ENCODE results near the gene DENND10.

DENND10 gene, protein sequence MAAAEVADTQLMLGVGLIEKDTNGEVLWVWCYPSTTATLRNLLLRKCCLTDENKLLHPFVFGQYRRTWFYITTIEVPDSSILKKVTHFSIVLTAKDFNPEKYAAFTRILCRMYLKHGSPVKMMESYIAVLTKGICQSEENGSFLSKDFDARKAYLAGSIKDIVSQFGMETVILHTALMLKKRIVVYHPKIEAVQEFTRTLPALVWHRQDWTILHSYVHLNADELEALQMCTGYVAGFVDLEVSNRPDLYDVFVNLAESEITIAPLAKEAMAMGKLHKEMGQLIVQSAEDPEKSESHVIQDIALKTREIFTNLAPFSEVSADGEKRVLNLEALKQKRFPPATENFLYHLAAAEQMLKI

DNA sequence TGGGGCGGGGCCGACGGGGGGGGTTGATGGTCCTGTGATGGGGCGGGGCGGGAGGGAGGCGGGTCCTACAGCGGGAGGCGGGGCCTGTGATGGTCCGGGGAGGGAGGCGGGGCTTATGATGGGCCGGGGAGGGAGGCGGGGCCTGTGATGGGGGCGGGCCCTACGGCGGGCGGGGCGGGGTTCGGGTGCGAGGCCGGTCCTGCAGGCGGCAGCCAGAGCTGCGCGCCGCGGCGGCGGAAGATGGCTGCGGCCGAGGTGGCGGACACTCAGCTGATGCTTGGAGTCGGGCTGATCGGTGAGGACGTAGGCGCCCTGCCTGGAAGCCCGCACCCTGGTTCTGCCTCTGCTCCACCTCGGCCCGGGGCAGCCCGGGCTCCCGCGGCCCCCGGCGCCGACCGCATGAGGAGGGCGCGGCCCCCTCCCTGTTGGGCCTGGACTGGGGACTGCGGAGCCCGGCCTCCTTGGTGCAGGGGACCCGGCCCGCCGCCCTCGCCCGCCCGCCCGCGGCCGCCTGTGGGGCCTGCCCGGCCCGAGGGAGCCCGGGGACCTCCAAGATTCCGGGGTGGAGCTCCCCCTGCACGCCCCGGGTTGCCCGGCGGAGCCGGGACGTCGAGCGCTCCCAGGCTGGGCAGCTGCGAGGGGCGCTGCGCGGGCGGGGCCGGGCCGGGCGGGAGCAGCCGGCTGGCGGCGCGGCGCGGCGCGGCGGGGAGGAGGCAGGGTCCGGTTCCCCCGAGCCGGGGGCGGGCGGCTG lies at the start of gene DENND10:
TSS of gene DENND10 (plus strand) at position 211 of the 751 bp plus-strand sequence. CDS start at position 241, 30 bp downstream.
- in situ Hi-C loops (cut with MboI; ENCODE audit: low sequenced_read_pairs) = no loop called here

DNA sequence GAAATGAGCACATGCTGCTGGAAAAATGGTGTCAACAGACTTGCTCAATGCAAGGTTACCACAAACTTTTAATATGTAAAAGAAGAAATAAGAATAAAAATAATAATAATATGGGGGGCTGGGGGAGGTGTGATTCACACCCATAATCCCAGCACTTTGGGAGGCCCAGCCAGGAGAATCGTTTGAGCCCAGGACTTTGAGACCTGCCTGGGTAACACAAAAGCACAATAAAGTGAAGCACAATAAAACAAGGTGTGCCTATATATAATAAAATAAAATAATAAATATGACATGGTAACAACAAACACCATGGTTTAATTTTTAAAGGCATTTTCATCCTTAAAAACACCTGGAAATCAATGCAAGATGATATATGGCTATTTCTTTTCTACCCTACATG lies 48.4 kb upstream of the DENND10 start:
- in situ Hi-C loops (cut with MboI; ENCODE audit: low sequenced_read_pairs) = no loop called here

DNA sequence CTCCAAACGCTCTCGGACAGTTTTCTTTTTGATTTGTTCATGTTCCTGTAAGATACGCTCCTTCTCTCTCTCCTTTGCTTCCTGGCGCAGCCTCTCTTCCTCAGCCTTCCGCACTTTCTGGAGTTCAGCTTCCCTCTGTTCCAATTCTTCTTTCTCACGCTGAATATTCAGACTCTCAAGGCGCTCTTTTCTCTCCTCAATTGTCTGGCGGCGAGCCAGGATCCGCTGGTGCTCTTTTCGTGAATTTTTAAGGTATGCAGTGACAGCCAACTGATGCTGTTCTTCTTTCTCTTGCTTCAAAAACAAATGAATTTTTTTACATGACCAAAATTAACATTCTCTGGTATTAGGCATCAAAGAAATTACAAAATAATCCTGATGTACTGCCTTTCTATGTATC lies 45.9 kb upstream of the DENND10 start:
- in situ Hi-C loops (cut with MboI; ENCODE audit: low sequenced_read_pairs) = no loop called here

DNA sequence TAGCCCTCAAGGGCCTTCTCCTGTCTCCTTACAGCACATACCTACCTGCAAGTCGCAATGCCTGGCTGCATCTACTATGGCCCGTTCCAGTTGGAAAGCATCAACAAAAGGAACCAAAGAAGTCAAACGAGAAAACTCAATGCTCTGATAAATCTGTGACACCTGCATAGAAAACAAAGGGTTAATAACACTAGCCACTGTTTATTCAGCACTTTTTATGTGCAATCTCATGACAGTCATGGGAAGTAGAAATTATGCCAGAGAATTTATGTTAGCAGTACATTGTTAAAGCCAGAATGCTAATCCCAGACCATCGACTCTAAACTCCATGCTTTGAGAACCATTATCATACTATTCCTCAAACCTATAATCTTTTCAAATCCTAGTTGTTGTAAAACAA lies 44.4 kb upstream of the DENND10 start:
- in situ Hi-C loops (cut with MboI; ENCODE audit: low sequenced_read_pairs) = no loop called here

DNA sequence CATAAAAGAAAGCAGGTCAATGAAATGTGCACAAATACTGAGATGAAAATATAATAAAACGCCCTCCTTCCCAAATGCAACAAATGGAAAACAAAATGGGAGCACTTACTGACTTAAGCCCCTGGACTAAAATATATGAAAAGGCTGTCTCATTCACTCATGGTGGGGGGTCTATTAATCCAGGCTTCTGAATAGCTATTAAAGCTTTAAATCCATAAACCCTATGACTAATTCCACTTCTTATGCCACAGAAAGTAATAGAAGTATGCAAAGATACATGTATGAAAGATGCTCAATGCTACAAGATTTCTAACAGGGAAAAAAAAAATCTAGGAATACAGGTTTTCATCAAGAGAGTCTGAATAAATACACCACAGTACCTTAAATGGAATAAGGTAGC lies 43.8 kb upstream of the DENND10 start:
- in situ Hi-C loops (cut with MboI; ENCODE audit: low sequenced_read_pairs) = no loop called here

DNA sequence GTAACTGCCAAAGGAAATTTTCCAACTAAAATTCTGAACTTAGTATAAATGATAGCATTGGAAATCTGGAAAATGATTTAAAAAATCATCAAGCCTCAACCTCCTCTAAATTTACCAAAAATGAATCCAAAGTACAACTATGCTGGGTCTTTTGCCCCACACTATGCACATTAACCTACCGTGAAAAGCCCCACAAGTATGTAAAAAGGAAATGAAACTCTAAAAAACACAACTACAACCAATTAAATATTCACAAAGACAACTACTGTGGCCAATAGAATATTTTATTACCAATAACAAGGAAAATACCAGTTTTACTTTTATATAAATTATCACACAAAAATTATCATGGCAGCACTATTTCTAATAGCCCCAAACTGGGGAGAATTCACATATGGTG lies 42.6 kb upstream of the DENND10 start:
- in situ Hi-C loops (cut with MboI; ENCODE audit: low sequenced_read_pairs) = no loop called here

DNA sequence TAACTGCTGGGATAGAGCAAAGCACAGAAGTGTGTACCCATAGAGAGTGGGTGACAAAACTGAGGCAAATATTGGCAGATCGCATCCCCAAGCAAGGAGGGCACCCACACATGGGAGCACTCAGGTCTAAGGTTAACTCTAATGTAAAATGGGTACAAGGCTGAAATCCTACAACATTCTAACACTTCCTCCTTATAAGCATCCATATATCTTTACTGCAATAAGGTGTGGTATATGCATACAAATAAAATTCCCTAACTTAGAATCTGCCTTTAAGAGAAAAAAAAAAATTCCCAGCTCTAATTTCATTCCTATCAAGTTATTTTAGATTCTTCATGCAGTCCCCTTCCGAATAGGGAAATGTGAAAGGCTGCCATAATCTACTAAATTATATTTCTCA lies 42.0 kb upstream of the DENND10 start:
- in situ Hi-C loops (cut with MboI; ENCODE audit: low sequenced_read_pairs) = no loop called here

DNA sequence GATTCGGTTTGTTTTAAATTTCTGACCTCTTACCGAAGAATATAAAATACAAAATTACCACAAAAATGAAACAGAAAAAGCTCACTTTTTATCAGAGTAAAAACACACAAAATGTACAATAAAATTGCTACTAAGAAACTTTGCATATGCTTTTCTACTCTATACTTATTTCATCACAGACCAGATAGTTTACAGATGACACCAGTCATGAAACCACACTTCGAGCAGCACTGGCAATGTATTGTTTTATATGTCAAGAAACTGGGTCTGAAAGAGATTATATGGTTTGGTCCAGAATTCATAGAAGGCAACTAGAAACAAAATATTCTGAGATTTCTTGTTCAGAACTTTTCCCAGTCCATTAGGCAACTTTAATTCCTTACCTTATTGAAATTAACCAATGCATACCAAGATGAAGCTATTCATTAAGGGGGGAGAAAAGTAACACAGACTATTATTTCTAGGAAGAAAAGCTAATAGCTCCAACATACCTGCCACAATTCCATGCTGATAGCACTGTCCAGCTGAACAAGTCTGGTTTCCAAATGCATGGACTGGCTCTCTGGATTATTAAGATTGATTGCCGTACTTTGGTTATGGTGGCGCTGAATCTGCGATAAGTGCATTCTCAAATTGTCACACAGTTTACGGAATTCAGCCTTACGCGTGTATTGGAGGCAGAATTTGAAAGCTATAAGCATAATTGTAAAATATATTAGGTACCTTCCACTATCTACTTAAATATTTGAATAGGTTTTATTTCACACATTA lies 33.3 kb upstream of the DENND10 start:
- in situ Hi-C loops (cut with MboI; ENCODE audit: low sequenced_read_pairs) = no loop called here

DNA sequence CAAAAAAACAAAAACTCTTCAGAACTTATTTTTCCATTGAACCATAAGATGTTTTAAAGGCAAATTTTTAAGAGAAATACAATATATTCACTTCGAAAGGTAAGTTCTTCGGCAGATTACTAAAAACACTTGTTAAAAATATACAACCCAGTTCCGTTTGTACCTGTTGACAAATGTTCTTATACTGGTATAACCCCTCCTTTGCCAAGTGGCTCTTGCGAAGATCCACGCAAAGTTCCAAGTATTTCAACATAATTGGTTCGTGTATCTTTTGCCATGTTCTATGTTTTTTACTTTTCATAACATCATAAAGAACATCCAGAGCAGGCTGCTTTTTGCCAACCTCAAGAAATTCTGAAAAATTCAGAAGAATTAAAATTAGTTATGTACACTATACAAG lies 30.3 kb upstream of the DENND10 start:
- in situ Hi-C loops (cut with MboI; ENCODE audit: low sequenced_read_pairs) = no loop called here

DNA sequence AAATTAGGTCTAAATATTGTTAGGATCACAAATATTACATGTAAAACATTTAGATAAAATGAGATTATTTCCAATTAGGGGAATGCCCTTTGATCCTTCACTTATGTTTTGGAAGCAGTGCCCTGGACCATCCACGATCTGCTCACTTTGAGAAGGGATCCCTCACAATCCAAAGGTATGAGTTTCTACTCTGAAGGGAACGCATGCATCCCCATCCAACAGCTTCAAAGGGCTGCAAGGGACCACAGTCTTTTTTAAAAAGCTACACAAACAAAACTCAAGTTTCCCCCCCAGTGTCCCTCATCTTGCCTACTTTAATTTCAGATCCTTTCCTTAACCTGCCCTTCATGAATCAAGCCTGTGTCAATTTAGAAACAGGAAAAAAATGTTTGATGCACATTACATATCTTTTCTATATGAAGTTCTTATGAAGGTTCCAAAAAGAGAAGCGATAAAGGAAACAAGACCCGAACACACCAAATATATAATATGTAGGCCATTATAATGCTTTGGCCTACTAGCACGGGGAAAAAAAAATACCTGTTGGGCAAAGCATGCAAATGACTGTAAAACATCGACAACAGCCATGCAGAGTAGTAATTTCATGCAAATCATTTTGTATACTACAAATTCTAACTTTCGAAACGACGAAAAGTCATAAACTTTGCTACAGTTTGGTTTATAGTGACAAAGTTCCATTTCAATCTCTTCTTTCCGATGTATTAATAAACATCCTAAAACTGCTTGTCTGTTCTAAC lies 25.3 kb upstream of the DENND10 start:
- in situ Hi-C loops (cut with MboI; ENCODE audit: low sequenced_read_pairs) = no loop called here

DNA sequence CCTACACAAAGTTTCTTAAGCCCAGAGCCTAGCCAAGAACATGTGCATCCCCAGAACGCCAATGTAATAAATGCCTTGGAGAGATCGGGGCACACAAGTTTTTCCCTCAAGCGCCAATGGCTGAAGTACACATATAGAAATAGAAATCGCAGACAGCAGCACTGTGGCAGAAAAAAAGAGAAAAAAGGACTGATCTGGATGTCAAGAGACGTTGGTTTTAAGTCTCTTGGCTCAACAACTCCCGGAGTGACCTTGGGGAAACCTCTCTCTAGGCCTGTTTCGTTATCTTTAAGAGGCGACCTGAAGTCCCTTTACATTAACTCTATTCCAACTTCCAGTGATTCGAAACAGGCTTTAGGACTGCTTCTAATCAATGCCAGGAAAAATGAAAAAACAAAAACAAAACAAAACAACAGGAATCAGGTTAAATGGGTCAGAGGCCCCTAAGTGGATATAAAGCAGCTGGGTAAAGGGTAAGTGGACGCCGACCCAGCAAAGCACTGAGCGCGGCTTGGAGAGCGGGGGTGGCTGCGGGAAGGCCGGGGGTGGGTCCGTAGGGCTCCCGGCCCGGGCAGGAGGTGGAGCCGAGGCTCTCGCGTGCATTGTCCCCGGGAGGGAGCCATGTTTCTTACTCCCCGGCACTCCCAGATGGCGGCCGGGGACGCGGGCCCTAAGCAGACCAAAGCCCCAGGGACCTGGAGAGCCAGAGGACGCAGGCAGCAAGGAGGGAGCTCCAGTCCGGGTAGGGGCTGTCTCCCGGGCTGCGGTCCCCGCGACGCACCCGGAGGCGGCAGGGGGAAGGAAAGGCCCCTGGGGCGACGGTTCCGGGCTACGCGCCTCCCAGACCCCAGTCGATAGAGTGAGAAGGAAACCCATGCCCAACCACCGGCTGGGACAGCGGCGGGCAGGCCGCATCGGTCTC lies 24.1 kb upstream of the DENND10 start:
- in situ Hi-C loops (cut with MboI; ENCODE audit: low sequenced_read_pairs) = no loop called here

DNA sequence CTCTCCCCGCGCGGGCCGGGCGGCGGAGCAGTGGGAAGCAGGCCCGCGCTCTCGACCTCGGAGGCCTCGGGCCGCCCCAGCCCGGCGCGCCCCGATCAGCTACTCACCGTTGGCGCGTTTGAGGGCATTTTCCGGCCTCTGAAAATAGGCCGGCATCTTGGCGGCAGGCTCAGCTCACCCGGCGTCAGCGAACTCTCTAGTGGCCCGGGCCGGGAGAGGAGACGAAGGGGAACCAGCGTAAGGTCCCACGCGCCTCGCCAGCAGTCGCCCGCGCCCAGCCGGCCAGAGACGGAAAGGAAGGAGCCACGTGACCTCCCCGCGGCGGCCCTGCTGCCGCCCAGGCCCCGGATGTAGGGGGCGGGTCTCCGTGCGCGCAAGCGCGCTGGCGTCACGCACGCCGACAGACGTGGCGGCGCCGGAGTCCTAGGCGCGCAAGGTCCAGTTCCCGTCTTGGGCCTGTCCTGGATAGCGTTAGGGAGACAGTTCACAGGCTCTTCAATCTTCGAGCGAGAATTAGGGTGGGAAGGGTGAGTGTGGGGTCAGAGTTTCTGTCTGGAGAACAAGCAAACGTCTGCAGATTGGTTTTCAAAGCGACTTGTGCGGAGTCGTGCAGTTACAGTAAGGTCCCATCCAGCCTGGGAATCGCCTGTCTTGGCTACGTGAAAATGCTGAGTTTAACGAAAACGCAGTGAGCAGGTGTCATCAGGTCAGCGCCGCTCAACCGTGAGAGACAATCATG lies 23.2 kb upstream of the DENND10 start, which contains the start of gene EIF3A:
TSS of gene EIF3A (minus strand) at position 297 of the 739 bp plus-strand sequence. CDS start at position 156, 141 bp downstream.
- in situ Hi-C loops (cut with MboI; ENCODE audit: low sequenced_read_pairs) = no loop called here

DNA sequence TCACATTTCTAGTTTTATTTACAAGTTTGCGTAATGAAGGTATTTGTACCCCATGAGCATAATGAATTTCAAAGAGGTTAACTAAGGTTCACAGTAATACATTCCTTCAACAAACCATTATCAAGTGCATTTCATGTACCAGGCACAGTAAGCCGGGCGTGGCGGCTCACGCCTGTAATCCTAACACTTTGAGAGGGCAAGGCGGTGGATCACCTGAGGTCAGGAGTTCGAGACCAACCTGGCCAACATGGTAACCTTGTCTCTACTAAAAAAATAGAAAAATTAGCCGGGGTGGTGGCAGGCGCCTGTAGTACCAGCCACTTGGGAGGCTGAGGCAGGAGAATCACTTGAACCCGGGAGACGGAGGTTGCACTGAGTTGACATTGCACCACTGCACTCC lies 19.0 kb upstream of the DENND10 start:
- in situ Hi-C loops (cut with MboI; ENCODE audit: low sequenced_read_pairs) = no loop called here

DNA sequence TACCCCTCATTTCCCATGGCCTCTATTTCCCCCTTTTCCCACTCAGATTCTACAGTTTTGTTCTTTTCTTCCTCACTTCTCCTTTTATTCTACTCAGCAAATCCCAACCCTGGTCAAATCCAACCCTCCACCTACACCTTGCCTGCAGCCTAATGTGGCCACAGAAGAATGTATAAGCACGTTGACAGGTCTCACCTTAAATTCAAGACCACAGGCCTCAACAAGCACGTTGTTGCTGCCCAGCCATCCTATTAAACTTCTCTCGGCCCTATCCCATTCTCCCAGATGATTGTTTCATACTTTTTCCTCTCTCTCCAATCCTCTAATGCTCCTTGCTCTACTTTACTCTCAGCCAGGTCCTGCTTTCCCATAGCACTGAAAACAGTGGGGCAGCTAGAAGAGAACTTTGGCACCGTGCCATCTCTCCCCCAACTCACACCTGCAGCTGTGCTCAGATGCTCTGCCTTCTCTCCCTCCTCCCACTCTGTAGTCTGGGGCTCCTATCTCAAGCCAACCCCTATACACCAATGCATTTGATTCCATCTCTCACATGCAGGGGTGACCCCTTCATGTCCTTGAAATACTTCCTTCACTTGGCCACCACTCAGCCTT lies 16.5 kb upstream of the DENND10 start:
- in situ Hi-C loops (cut with MboI; ENCODE audit: low sequenced_read_pairs) = no loop called here

DNA sequence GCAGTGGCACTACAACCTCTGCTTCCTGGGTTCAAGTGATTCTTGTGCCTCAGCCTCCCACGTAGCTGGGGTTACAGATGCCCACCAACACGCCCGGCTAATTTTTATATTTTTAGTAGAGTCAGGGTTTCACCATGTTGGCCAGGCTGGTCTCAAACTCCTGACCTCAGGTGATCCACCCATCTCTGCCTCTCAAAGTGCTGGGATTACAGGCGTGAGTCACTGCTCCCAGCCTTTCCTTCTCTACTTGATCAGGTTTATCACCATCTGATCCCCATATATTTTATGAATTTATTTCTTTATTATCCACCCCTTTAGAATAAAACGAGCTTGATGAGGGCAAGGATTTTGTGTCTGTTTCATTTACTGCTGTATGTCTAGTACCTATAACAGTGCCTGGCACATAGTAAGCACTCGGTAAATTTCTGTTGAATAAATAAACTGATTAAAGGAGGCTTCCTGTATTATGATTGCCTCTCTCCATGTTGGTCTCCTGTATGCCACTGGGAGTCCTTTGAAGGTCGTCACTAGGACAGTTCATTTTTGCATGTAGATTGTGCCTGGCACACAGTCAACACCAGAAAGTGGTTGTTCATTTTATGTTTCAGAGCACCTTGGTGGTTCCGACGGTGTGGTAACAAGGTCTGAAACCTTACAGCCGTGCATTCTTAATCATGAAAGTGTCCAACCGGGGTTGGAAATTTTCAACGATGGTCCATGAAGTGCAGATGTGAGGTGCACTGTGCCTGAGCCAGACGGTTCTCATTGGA lies 13.7 kb upstream of the DENND10 start:
- in situ Hi-C loops (cut with MboI; ENCODE audit: low sequenced_read_pairs) = no loop called here

DNA sequence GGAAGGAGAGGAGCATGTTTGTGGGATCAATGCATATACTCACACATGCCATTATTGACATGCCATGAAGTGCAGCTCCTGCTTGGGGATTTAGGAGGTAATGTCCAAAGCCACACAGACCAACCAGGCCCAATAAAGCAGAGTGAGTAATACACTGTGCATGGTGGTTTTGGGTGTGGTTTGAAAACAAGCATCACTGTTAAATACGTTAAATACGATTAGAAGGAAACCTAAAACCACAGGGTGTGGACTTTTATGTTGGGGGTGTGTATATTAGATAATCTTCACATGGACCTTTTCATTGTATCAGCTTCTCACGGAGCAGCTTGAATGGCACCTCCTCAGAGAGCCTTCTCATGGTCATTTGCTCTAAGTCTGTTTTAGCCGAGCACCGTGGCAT lies 12.9 kb upstream of the DENND10 start:
- in situ Hi-C loops (cut with MboI; ENCODE audit: low sequenced_read_pairs) = no loop called here

DNA sequence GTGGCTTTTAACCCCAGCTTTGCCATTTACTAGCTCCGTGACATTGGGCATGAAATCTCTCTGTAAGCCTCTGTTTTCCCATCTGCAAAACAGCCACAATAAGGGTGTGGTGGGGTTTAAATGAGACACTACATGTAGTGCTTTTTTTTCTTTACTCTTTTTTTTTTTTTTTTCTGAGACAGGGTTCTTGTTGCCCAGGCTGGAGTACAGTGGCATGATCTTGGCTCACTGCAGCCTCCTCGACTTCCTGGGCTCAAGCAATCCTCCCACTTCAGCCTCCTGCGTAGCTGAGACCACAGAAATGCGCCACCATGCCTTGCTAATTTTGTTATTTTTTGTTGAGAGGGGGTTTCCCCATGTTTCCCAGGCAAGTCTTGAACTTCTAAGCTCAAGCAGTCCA lies 8.3 kb upstream of the DENND10 start:
- in situ Hi-C loops (cut with MboI; ENCODE audit: low sequenced_read_pairs) = no loop called here
